ENCODE results near the gene ZFYVE1. TPM values are rescaled to one million over a fixed set of nuclear protein-coding genes. Genes with fewer than 3 reads are reported as not detected.
A peak's percentile ranks its signal among the peaks of the same experiment; 100 is the strongest.
"Not testable (repeated sequence)": the region's sequence is repeated elsewhere in the genome, so short reads cannot be mapped to it uniquely, and the experiment has no call there.

ZFYVE1 gene, protein sequence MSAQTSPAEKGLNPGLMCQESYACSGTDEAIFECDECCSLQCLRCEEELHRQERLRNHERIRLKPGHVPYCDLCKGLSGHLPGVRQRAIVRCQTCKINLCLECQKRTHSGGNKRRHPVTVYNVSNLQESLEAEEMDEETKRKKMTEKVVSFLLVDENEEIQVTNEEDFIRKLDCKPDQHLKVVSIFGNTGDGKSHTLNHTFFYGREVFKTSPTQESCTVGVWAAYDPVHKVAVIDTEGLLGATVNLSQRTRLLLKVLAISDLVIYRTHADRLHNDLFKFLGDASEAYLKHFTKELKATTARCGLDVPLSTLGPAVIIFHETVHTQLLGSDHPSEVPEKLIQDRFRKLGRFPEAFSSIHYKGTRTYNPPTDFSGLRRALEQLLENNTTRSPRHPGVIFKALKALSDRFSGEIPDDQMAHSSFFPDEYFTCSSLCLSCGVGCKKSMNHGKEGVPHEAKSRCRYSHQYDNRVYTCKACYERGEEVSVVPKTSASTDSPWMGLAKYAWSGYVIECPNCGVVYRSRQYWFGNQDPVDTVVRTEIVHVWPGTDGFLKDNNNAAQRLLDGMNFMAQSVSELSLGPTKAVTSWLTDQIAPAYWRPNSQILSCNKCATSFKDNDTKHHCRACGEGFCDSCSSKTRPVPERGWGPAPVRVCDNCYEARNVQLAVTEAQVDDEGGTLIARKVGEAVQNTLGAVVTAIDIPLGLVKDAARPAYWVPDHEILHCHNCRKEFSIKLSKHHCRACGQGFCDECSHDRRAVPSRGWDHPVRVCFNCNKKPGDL
- total RNA-seq: 10 to 100 TPM; 13.9 to 23.1 TPM

DNA sequence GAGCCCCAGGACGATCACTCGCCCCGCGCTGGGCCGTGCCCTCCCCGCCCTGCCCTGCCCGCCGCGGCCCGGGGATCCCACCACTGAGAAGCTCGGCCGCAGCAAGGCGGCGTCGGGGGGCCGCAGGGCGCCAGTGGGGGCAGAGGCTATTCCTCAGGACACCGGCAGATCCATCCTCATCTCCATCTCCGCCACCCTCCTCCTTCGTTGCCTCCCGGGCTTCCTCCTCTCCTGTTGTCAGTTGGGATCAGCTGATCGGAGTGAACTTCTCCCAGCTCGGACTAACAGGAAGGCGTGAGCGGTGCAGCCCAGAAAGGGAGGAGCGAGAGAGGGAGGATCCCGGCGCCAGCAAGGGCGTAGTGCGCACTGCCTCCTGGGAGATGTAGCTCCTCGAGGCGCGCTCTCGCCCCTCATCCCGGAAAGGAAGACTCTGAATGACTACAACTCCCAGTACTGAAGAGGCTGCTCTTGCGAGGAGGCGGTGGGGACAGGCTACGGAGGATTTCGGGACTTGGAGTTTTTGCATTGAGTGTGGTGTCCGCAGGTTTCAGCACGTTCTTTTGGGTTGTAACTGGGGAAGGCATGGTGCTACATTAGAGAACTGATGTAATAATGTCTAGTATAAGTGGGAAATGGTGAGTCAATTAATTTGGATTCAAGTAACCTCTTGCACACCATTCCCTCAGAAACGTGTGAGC, at the start of gene ZFYVE1:
Gene ZFYVE1 (minus strand): TSS at position 262 of the 698 bp plus-strand sequence. CDS start 2,598 bp downstream, outside the sequence.
- H3K9me3 Mint-ChIP-seq: no peaks in the 10 kb centered on the region
- ATAC-seq: peak; percentile 99 to 100
- peak within 1 kb of the TSS; percentile 87 to 94 for H3K27ac Mint-ChIP-seq
- peaks cover 14 to 34% of the 10 kb centered on the region in 2 donors for H3K36me3 Mint-ChIP-seq
- DNase-seq (ENCODE audit: low spot score in 2 of 2): peak; percentile 85 to 91

DNA sequence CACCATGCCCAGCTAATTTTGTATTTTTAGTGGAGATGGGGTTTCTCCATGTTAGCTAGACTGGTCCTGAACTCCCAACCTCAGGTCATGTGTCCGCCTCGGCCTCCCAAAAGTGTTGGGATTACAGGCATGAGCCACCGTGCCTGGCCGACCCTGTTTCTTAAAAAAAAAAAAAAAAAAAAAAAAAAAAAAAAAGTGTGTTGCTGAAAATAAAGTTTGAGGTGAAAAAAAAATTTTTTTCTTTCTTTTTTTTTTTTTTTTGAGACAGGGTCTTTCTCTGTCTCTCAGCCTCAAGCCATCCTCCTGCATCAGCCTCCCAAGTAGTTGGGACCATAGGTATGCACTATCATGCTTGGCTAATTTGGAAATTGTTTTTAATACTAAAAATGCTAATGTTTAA, 42.7 kb upstream of the ZFYVE1 start:
- Mint-ChIP-seq H3K36me3 (peaks cover 0 to 12% of the 10 kb centered on the region in 2 donors), H3K27ac (peak overlapping the region in 1 of 2 donors; percentile 22), H3K9me3 (no peaks in the 10 kb centered on the region)
- ATAC-seq (no peak), DNase-seq (ENCODE audit: low spot score in 2 of 2) (no peak)

DNA sequence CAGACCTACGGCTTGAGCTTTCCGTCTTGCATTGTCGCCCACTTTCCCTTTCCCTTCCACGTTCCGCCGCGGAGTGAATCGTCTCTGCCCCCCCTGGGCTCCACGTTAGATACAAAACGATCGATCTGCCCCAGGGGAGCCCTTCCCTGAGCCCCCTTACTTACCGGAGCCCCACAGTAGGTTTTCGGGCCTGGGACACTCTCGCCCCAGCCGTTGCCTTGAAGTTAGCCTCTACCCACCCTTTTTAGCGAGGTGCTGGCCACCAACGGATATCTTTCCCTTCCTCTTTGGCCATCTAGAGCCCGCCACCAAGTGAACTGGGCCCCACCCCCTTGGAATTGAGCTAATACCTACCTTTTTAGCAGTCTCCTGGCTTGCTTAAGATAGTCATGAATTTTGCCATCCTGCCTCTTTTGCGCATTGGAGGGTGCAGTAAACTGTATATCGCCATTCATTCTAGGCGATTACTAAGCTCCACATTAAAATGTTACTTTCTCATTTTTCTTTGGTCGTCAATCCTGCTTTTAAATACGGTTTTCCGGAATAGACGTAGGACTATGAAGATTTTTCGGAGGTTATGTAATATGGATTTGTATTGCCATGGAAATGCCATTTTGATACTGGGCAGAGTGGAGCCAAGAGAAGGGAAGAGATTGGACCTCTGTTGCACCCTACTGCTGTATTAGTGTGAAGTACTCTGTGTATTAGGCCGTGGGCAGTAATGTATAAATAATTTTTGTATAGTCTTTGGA, 32.2 kb upstream of the ZFYVE1 start:
- no peak overlapping the region for H3K27ac Mint-ChIP-seq
- DNase-seq (ENCODE audit: low spot score in 2 of 2): no peak
- H3K36me3 Mint-ChIP-seq: peaks cover 0 to 4% of the 10 kb centered on the region in 2 donors
- ATAC-seq: peak in 1 of 2 donors; percentile 15
- H3K9me3 Mint-ChIP-seq: no peaks in the 10 kb centered on the region

DNA sequence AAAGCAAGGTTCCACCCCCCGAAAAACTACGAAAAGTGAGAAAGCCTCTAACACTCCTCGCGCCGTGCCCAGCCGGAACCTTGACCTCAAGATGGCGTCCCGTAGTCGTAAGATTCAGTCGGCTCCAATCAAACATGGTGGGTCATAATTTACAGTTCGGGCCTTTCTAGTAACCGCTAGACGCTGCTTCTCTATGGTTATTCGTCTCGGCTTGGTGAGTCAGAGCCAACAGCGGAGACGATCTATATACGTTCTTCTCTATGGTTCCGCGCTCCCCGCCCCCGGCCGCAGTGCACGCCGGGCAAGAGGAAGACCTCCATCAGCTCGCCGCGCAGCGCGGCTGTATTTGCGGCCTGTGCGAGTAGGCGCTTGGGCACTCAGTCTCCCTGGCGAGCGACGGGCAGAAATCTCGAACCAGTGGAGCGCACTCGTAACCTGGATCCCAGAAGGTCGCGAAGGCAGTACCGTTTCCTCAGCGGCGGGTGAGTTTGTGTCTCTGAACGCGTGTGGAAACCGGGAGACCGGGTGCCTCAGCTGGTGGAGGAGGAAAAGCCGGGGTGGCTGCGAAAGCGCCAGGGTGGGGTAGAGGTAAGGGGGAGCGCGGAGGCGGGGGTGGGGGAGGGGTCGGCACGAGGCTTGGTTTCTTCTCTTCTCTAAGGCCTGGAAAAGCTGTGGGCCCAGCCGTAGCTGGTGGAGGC, 31.5 kb upstream of the ZFYVE1 start, which contains the start of gene RBM25:
Gene RBM25 (plus strand): TSS at position 311 of the 698 bp plus-strand sequence. CDS start 13,108 bp downstream, outside the sequence.
- DNase-seq (ENCODE audit: low spot score in 2 of 2): peak; percentile 94 to 95
- Mint-ChIP-seq H3K9me3 (no peaks in the 10 kb centered on the region), H3K36me3 (peaks cover 0 to 4% of the 10 kb centered on the region in 2 donors), H3K27ac (no peak within 1 kb of the TSS)
- peak; percentile 97 to 98 for ATAC-seq

DNA sequence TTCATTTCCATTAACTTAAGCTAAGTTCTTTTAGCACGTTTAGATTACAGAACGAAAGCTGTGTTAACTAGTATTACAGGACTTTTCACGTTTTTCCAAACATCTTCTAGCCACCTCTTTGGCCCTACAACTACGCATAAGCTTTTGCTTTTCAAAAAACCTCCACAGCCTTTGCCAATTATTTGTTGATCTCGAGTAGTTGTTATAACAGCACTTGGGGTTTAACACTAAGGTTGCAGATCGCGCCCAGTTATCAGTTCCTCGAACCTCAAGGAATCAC, 31.0 kb upstream of the ZFYVE1 start:
- no peaks in the 10 kb centered on the region for H3K9me3 Mint-ChIP-seq
- ATAC-seq (no peak), DNase-seq (ENCODE audit: low spot score in 2 of 2) (no peak)
- H3K27ac Mint-ChIP-seq: no peak overlapping the region
- peaks cover 0 to 4% of the 10 kb centered on the region in 2 donors for H3K36me3 Mint-ChIP-seq

DNA sequence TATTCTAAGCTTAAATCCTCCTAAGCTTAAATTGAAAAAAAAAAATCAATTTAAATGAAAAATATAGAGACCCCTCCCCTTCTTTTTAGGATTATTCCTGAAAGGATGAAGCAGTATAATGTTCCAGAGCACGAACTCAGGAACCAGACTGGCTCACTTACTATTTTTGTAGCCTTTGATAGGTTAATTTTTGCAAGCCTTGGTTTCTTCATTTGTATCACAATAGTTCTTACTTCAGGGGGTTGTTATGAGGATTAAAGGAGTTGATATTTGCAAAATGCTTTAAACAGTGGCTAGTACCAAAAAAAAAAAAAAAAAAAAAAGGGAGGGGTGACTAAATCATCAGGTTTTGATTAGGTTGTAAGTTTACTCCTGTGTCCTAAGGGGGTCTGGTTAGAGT, 28.3 kb upstream of the ZFYVE1 start:
- Mint-ChIP-seq H3K27ac (no peak overlapping the region), H3K9me3 (no peaks in the 10 kb centered on the region), H3K36me3 (peaks cover 0 to 4% of the 10 kb centered on the region in 2 donors)
- DNase-seq (ENCODE audit: low spot score in 2 of 2): no peak
- no peak for ATAC-seq

DNA sequence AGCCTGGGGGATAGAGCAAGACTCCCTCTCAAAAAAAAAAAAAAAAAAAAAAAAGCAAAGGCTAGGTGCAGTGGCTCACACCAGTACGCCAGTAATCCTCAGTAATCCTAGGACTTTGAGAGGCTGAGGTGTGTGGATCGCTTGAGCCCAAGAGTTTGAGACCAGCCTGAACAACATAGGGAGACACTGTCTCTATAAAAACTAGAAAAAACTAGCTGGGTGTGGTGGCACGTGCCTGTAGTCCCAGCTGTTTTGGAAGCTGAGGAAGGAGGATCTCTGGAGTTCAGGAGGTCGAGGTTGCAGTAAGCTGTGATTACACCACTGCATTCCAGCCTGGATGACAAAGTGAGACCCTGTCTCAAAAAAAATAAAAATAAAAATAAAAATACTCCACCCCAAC, 22.5 kb upstream of the ZFYVE1 start:
- DNase-seq (ENCODE audit: low spot score in 2 of 2): no peak
- Mint-ChIP-seq H3K27ac (no peak overlapping the region), H3K9me3 (no peaks in the 10 kb centered on the region), H3K36me3 (no peaks in the 10 kb centered on the region)
- ATAC-seq: no peak

DNA sequence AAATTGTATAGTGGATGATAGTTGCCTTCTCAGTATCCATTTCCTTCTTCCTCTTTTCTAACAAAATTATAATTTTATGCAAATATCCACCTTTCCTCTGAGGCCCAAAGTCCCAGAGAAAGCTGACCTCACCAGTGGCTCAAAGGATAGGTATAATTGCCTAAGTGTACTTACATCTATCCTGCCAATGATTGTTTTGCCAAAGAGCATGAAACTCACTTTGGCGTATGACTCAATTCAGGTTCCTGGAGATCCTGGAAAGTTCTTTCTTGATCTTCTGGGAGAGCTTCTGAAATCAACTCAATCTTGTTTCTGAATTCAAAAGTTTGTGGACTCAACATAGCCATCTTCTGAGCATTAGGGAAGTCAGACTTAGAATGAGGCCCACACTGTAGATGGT, 20.9 kb upstream of the ZFYVE1 start:
- H3K36me3 Mint-ChIP-seq: no peaks in the 10 kb centered on the region
- ATAC-seq (no peak), DNase-seq (ENCODE audit: low spot score in 2 of 2) (no peak)
- no peak overlapping the region for H3K27ac Mint-ChIP-seq
- H3K9me3 Mint-ChIP-seq: no peaks in the 10 kb centered on the region

DNA sequence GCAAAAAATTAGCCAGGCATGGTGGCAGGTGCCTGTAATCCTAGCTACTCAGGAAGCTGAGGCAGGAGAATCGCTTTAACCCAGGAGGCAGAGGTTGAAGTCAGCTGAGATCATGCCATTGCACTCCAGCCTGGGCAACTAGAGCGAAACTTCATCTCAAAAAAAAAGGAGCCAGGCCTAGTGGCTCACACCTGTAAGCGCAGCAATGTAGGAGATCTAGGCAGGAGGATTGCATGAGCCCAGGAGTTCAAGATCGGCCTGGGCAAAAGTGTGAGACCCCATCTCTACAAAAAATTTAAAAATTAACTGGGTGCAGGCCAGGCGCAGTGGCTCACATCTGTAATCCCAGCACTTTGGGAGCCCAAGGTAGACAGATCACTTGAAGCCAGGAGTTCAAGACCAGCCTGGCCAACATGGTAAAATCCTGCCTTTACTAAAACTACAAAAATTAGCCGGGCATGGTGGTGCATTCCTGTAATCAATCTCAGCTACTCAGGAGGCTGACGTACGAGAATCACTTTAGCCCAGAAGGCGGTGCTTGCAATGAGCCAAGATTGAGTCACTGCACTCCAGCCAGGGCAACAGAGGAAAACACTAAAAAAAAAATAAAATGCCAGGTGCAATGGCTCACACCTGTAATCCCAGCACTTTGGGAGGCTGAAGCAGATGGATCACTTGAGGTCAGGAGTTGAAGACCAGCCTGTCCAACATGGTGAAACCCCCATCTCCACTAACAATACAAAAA, 10.0 kb upstream of the ZFYVE1 start:
- not testable (repeated sequence) for DNase-seq (ENCODE audit: low spot score in 2 of 2); H3K27ac Mint-ChIP-seq; H3K9me3 Mint-ChIP-seq; H3K36me3 Mint-ChIP-seq; ATAC-seq

DNA sequence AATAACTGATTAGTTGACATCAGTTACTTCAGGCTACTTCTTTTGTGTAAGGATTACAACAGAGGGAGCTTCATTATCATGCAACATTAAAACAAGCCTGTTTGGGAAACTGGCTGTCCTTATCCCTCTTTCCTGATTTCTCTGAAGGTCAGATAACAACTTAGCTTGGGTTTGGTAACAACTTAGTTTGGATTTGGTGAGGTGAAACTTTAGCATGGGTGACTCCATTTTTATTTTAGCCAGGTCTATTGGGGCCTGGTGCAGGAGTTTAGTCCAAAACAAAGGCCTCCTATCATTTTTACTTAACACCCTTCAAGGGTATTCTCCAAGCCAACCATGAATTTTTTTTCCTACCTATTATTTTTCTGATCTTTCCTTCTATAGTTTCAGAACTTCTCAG, 1.1 kb upstream of the ZFYVE1 start:
- peak overlapping the region in 1 of 2 donors; percentile 87 for H3K27ac Mint-ChIP-seq
- DNase-seq (ENCODE audit: low spot score in 2 of 2) (no peak), ATAC-seq (no peak)
- peaks cover 7 to 25% of the 10 kb centered on the region in 2 donors for H3K36me3 Mint-ChIP-seq
- no peaks in the 10 kb centered on the region for H3K9me3 Mint-ChIP-seq

DNA sequence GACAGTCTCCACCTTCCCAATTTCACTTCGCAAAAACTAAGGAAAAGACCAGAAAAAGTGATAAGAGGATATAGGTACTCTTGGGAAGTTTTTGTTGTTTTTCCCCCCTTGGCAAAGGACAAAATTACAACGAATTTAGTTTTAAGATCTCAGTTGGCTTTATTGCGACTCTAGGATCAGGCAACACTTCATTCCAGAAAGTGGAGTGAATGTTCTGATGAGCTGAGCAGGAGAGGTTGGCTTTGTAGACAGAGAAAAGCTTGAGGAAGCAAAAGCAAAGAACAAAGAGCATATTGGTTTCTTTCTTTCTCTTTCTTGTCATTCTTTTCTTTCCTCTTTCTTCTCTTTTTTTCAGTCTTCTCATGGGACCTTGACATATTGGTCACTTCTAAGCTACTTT, 640 bp upstream of the ZFYVE1 start:
- ATAC-seq: no peak
- Mint-ChIP-seq H3K36me3 (peaks cover 12 to 28% of the 10 kb centered on the region in 2 donors), H3K27ac (peak overlapping the region; percentile 18 to 87), H3K9me3 (no peaks in the 10 kb centered on the region)
- DNase-seq (ENCODE audit: low spot score in 2 of 2): no peak

DNA sequence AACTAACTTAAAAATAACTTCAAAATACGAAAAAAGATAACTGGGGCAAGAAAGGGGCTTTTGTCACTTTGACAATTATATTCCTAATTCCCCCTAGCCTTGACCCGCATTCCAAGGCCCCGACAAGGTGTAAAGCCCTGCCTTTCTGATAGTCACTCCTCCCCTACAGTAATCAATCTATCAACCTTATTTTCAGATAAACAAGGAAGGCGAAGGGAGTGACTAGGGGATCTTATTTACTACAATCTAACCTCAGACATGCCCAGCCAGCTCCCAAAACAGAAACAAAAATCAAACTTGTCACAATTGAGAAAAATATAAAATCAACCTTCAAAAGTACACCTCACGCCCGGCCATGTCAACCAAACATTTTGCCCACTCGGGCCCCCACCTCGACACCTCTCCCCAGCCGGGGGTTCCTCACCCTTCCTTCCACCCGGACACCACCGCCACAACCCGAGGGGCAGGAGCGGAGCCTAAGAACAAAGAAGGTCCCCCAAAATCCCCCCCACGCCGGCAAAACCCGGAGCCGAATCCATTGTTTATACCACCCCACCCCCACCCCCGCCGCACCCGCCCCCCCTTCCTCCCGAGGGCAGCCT, 562 bp downstream of the ZFYVE1 start:
- Mint-ChIP-seq H3K36me3 (peaks cover 14 to 36% of the 10 kb centered on the region in 2 donors), H3K27ac (peak overlapping the region; percentile 87 to 94), H3K9me3 (no peaks in the 10 kb centered on the region)
- no peak for ATAC-seq
- DNase-seq (ENCODE audit: low spot score in 2 of 2): peak in 1 of 2 donors; percentile 7

DNA sequence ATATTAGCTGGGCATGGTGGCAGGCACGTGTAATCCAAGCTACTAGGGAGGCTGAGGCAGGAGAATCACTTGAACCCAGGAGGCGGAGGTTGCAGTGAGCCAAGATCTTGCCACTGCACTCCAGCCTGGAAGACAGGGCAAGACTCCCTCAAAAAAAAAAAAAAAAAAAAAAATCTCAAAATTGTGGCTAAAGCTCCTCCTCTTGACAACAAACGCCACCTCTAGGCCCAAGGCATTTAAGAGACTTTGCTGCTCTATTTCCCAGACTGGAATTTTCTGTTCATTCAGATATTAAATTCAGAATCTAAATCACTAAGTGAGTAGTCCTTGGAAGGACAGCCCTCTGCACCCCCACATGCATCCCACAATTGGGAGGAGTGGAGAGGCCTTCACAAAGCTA, 1.4 kb downstream of the ZFYVE1 start:
- no peak for ATAC-seq
- peaks cover 14 to 36% of the 10 kb centered on the region in 2 donors for H3K36me3 Mint-ChIP-seq
- no peak for DNase-seq (ENCODE audit: low spot score in 2 of 2)
- no peaks in the 10 kb centered on the region for H3K9me3 Mint-ChIP-seq
- H3K27ac Mint-ChIP-seq: no peak overlapping the region

DNA sequence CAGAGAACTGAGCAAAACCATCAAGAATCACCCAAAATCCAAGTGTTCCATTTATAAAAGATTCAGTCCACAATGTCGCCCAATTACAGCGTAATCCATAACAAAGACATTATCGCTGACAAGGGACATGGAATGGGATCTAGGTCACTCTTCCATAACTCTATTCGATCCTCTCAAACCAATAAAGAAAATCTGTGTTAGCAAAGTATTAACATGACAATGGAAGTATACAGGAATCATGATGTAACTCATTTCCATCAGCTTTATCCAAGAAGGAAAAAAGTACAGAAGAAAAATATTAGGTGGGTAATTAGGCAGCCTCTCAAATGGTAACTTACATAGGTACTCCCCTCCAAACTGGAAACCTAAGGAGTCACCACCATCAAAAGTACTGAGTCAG, 4.9 kb downstream of the ZFYVE1 start:
- DNase-seq (ENCODE audit: low spot score in 2 of 2): no peak
- H3K9me3 Mint-ChIP-seq: no peaks in the 10 kb centered on the region
- no peak overlapping the region for H3K27ac Mint-ChIP-seq
- H3K36me3 Mint-ChIP-seq: peaks cover 14 to 31% of the 10 kb centered on the region in 2 donors
- no peak for ATAC-seq

DNA sequence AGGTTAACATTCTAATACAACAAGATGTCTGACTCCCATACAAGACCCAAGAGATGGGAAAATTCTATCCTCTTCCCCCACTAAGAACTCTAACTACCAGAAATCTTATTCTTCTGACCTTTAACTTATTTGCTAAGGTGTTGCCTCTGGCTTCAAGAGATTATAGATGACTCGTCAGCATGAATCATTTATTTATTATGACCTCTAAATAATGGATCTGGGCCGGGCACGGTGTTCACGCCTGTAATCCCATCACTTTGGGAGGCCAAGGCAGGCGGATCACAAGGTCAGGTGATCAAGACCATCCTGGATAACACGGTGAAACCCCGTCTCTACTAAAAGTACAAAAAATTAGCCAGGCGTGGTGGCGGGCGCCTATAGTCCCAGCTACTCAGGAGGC, 10.9 kb downstream of the ZFYVE1 start:
- not testable (repeated sequence) for ATAC-seq; H3K9me3 Mint-ChIP-seq; DNase-seq (ENCODE audit: low spot score in 2 of 2)
- Mint-ChIP-seq H3K27ac (peak overlapping the region in 1 of 2 donors; percentile 56), H3K36me3 (peaks cover 9 to 23% of the 10 kb centered on the region in 2 donors)
